Activated CD4-positive, alpha-beta T cell treated with anti-CD3 and anti-CD28 coated beads for 48 hours (primary cell): ENCODE measurements around the gene SEBOX.
A peak's percentile ranks its signal among the peaks of the same experiment; 100 is the strongest.

Experiments used
- DNase-seq: peaks from one replicate; pipeline ENCODE4 v3.0.0-alpha.2; 2020

SEBOX gene, protein sequence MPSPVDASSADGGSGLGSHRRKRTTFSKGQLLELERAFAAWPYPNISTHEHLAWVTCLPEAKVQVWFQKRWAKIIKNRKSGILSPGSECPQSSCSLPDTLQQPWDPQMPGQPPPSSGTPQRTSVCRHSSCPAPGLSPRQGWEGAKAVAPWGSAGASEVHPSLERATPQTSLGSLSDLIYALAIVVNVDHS

GRCh38 chr17:28364665-28365363, at the start of gene SEBOX:
TSS of gene SEBOX (minus strand) at chr17:28365199. CDS start at chr17:28365151, 48 bp downstream.
- no peak for DNase-seq

DNA sequence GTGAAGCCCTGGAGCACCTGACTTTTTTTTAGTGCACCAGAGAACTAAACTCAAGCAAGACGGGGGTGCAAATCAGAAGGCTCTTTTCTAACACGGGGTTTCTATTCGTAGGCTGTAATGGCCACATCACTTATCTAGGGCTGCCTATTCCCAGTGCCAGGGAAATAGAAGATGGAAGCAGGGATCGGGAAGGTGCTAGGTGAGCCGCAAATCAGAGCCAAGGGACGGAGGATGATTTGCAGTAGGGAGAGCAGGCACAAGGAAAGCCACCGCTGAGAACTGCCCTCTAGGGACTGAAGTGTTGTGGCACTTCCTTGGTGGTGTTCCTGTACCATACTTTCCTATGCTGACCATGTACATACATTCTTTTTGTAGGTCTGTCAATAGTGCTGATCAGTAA, 48.8 kb upstream of the SEBOX start:
- no peak for DNase-seq

- no peak for DNase-seq
Measured at GRCh38 chr17:28412099-28412498, 47.1 kb upstream of the SEBOX start.

DNA sequence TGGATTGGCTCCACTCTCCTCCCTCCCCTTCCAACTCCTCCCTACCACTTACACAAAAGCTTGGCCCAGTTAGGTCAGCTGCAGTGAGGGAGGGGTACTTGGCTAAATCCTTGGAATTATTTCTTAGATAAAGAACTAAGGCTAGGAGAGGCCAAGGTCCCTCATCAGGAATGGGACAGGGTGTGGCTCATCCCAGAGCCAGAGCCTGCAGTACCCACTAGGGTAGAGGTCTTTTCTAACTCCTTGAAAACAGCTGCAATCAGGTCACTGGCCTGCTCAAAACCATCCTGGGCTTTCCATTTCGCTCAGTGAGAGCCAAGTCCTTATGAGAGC, 42.9 kb upstream of the SEBOX start:
- no peak for DNase-seq

DNA sequence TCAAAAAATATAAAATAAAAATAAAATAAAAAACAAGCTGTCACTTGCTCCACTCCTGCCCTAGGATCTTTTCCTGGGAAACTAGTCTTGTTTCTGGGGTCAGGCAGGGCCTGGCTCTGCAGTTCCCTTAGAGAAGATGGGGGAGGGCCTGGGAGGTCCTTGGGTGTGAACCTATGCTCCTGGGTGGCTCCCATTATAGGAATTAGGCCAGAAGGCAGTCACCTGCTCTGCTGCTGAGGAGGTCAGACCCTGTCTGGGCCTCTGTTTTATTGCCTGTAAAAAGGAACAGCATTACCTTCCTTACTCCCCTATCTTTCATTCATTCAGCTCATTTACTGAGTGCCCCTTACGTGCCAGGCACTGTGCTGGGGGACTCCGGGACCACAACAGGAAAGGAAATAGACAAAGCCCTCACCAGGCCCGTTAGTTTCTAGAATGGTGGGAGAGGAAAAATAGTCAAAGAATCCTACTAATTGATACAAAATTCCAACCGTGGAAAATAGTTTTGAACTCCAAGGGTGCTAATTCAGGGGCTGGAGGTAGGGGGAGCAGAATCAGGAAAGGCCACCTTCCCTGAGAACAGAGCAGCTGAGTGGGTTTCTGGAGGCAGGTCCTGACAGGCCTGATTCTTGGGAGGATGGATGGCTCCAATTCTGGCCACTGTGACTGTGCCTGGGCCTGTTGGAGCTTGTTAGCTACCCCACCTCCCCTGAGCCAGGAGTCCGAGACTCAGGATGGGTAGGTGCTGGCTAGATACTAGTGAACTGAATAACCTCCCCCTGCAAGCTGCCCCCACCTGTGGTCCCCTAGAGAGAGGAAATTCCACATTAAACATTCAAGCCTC, 42.4 kb upstream of the SEBOX start:
- DNase-seq: no peak

DNA sequence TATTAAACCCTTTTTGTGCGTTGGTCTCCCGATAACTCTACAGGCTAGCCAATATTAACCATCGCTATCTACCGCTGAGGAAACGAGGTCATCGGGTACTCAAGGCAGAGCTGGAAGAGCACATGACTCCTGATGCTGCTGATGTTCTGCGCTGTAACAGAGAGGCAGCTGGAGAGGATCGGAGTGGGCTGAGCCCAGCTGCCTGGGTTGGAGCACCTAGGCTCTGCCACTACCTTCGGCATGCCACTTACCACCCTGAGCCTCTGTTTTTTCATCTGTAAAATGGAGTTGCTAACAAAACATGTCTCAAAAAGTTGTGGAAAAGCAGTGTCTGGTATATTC, 41.4 kb upstream of the SEBOX start:
- no peak for DNase-seq

DNA sequence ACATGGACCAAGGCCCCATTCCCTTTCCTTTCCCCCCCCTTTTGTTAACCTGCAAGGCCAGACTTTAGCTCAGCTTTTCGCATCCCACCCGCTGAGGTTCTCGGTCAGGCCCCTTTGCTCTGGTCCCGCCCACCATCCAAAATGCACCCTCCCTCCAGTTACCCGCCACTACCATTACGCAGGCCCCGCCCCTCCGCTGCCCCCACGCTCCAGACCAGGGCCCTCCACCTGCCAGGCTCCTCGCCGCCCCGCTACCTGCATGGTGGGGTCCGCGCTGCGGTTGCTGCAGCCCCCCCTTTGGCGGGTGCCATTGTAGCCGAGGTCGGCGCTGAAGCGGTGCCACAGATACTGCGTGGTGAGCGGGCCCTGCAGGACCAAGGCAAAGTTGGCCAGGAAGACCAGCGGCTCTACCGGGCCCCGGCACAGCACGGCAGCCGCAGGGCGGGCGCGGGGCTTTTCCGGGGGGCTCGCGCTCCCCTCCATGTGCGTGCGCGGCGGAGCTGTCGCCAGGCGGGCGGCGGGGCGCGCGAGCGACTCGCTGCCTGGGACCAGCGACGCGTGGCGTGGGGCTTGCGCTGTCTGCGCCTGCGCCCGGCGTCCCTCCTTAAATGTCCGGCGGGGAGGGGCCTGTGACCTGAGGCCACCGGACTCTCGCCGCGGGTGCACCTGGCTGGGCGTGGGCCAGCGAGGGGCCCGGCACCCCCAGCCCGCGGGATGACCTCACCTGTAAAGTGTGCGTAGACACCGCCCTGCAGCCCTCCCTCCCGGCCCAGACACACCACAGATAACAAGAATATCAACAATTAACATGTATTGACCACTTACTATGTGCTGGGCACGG, 40.9 kb upstream of the SEBOX start, which contains the start of gene SLC46A1:
SLC46A1 (minus strand) TSS at position 581 of the 841 bp plus-strand sequence; CDS start at position 483, 98 bp downstream.
- DNase-seq: peak; percentile 77

- DNase-seq: no peak
Measured at GRCh38 chr17:28404812-28405570, 40.0 kb upstream of the SEBOX start.

DNA sequence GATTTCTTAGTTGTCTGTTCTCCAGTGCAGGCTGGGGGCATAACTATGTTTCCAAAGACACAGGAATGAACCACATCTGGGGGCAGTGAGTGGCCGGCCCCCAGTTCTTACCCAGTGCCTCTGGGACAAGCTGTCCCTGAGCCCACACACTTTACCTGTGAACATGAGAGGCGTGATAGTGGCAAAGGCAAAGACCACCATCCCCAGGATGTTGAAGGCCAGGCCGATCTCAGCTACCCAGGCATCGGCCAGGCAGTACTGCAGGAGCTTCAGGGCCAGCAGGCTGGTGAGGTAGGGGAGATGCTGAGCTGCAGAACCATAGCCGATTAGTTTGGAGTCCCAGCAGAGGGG, 39.4 kb upstream of the SEBOX start:
- no peak for DNase-seq

GRCh38 chr17:28404007-28404406, 39.0 kb upstream of the SEBOX start:
- no peak for DNase-seq

DNA sequence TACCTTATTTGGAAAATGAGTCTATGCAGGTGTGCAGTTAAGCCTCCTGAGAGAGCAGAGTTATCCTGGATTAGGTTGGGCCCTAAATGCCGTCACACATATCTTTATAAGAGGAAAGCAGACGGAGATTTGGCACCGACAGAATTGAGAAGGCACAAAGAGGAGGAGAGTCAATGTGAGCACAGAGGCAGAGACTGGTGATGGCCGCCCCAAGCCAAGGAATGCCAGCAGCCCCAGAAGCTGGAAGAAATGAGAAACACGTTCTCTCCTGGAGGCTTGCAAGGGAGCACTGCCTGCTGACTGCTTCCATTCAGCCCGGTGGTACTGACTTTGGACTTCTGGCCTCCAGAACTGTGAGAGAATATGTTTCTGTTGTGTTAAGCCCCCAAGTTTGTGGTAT, 37.8 kb upstream of the SEBOX start:
- no peak for DNase-seq

DNA sequence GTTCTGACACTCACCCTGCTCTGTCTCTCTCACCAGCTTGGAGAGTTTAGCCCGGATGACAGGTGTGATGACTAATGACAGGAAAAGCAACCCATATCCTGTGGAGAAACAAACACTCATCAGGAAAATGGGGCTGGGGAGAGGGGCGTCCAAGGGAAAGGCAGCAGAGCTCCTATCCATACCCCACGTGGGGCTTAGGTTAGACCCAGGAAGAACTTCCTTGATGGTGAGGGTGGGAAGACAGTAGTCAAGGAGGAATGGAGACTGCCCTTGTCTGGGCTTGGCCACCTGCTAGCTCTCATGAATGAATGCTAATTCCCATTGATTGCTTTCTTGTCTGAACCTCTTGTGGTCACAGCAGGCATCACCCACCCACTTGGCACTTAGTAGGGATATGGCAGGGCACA, 37.2 kb upstream of the SEBOX start:
- DNase-seq: no peak

GRCh38 chr17:28399808-28400207, 34.8 kb upstream of the SEBOX start:
- no peak for DNase-seq

DNA sequence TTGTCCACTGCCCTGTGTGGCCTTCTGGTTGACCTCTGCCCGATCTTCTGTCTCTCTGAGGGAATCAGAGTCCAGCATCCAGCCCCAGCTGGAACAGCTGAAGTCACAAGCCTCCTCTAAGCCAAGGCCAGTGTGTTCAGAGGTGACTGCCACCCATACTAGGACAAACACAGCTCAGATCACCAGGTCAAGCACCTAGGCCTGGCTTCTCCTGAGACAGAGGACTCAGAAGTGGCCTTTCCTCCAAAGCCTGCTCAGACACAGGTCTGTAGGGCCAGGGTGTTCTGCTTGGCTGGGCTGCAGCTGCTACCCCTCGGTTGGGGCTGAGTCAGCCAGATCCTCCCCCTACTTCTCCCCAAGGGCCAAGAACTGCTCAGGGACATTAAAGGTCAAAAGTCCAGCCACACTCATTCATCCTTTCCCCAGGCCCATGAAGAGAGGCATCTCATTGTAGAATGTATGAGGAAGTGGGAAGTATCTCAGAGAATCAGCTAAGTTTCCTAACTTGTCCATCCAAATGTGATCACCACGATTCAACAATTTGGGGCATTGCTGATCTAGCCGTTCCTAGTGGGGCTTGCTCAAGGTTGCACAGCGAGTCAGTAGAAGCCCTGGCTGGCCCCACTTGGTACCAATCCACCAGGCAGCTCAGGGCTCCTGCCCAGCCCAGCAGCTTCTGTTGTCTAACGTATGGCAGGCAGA, 33.4 kb upstream of the SEBOX start:
- DNase-seq: no peak

DNA sequence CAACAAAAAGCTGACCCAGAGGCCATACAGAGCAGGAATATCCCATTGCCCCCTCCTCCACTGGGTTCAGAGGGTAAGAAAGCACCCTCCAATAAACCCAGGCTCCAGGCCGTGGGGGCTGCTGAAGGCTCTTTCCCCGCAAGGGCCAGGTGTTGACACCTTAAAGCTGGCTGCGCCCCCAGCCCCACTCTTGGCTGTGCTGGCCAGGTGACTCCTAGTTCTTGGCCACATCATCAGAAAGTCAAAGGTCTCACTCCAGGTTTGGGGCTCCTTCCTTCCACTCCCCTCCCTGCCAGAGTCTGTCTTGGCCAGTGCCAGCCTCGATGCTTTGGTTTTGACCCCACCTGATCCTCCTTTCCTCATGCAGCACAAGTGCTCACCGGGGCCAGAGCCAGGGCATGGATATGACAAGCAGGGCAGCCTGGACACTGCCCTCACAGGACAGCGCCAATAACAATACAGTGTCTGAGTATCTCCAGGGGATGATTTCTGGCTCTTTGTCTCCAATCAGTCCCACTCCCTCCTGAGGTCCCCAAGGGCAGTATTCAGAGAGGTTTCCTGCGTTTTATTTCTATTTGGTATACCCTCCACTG, 32.8 kb upstream of the SEBOX start:
- no peak for DNase-seq

DNA sequence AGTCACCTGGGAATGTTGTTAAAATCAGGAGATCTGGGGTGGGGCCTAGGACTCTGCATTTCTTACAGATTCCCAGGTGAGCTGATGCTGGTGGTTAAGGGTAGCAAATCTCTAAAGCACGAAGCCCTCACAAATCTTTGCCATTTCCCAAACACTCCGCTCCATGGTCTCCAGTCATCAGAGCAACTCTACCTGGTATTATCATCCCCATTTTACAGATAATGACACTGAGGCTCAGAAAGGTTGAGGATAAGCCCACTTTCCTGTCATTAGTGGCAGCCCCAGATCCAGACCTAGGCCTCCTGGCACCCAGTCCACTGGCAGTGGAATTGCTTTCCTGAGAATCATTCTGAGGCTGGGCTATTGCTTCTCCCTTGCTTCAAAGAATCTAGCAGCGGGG, 32.3 kb upstream of the SEBOX start:
- no peak for DNase-seq

GRCh38 chr17:28396635-28397239, 31.7 kb upstream of the SEBOX start:
- no peak for DNase-seq

DNA sequence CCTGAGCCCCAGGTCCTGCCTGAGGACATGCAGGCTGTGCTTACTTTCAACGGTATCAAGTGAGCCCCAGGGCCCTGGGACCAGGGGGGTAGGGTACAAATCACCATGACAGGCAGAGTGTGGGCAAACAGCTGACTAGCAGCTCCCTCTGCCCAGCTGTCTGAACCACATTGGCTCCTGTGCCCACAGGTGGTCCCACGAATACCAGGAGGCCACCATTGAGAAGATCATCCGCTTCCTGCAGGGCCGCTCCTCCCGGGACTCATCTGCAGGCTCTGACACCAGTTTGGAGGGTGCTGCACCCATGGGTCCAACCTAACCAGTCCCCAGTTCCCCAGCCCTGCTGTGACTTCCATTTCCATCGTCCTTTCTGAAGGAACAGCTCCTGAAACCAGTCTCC, 31.0 kb upstream of the SEBOX start:
- DNase-seq: no peak

DNA sequence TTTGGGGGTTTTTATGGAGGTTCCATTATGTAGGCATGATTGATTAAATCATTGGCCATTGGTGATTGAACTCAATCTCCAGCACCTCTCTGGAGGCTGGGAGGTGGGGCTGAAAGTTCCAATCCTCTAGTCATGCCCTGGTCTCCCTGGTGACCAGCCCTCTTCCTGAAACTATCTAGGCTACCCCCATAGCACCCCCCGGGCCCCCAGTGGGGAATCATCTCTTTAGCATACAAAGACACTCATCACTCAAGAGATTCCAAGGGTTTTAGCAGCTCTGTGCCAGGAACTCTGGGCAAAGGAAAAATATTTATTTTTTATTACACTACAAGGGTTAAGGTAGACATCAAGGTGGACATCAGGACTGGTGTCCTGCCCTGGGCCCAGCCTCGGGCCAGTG, 30.4 kb upstream of the SEBOX start:
- no peak for DNase-seq

DNA sequence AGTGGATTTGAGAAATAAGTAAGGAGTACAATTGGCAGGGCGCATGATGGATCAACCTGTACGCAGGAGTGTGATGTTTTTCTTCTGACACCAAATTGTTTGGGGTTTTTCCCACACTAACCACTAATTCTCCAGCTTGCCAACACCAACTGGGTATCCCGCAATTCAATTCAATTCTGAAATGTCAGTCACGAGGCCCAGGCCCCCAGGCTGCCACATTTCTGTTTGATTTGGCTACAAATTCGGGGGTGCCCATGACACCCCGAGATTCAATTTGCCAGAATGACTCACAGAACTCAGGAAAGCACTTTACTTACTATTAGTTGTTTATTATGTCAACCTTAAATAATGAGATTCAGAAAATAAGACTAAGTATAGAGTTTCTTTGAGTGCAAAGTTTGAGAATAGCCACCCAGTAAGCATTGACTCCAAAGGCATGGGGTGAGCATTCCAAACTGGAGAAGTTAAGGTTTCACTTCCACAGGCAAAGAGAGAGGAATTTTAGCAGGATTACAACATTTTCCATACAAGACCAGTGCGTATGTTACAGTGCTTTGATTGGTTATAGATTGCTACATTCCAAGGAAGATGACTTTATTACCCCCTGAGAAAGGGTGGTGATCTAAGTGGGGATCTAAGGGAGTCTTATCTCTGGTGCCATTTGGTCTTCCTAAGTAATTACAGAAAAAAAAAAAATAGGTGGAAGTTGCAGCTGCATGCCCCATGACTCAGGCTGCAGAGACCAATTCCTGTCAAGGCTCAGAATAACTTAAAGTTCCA, 29.5 kb upstream of the SEBOX start:
- DNase-seq: no peak
